NCI-H2196 (cell line): ENCODE data around the gene CYP4F11.
A peak's percentile ranks its signal among the peaks of the same experiment; 100 is the strongest.
"Not testable (repeated sequence)": the region's sequence is repeated elsewhere in the genome, so short reads cannot be mapped to it uniquely, and the experiment has no call there.

Experiments
- DNase-seq: peaks from one replicate; lab custom pipeline; 2025; ENCODE audit not compliant: unreplicated experiment; lab: John Stamatoyannopoulos, UW

CYP4F11 gene, protein sequence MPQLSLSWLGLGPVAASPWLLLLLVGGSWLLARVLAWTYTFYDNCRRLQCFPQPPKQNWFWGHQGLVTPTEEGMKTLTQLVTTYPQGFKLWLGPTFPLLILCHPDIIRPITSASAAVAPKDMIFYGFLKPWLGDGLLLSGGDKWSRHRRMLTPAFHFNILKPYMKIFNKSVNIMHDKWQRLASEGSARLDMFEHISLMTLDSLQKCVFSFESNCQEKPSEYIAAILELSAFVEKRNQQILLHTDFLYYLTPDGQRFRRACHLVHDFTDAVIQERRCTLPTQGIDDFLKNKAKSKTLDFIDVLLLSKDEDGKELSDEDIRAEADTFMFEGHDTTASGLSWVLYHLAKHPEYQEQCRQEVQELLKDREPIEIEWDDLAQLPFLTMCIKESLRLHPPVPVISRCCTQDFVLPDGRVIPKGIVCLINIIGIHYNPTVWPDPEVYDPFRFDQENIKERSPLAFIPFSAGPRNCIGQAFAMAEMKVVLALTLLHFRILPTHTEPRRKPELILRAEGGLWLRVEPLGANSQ

GRCh38 chr19:15934332-15935078 lies at the start of gene CYP4F11:
Gene CYP4F11, minus strand, starts transcription at chr19:15934529. Its CDS starts 121 bp downstream, at chr19:15934408.
- peak; percentile 93 for DNase-seq

DNA sequence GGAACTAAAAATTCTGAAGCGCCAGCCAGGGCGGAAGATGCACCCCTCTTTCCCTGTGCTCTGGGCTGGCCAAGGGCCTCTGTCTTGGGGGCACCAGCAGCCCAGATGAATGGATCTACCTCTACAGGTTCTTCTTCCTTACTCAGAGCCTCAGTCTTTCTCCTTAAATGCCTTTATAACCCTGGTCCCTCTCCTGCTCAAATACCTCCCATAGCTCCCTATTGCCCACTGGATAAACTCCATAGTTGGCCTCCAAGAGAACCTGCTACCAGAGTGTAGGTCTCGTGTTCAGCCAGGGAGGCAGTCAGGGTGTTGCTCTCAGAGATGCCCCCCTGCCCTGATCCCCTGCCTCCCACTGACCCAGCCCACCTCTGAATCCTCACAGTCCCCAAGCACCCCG lies 45.0 kb upstream of the CYP4F11 start:
- no peak for DNase-seq

DNA sequence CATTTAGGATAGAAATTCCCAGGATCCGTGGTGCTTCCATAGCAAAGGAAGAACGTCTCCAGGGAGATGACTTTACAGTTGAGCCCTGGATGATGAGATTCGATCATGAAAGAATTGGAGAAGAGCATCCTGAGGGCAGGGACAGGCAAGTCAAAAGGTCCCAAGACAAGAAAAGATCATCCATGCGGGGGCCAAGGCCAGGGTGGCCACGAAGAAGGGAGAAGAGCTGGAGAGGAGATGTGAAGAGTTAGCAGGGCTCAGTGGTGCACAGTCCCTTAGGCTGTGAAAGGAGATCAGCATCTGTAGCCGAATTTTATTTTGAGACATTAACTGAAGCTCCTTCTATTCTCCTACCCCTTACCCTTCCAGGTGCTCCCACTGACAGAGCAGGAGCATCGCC lies 43.4 kb upstream of the CYP4F11 start:
- DNase-seq, result no peak

DNA sequence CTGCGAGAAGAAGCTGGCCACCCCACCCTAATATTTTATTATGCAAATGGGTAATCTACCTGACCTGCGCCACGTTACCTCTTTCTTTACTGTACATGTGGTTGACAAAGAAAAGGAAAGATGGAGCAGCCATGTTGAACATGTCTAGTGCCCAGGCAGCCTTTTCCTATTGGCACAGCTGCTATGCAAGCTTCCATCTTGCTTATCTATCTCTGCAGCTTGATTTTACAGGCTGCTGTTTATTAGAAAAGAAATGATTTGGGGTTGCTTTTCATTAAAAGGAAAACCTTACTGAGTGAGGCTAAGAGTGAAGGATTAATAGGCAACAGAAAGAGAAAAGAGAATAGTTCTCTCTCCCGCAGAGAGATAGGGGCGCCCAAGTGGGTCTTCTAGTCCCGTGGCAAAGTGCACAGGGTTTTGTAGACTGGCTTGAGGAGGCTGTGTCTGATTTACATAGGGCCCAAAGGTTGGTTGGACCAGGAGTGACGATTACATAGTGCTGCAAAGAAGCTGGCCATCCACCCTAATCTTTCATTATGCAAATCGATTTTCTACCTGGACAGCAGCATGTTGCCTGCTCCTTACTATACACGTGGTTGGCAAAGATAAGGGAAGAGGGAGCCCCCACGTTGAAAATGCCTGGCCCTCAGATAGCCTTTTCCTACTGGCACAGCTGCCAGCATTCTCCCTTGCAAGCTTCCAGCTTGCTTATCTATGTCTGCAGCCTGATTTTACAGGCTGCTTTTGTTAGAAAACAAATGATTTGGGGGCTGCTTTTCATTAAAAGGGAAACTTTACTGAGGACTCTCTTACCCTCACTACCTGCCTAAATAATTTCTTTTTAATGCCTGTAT lies 42.7 kb upstream of the CYP4F11 start:
- no peak for DNase-seq

DNA sequence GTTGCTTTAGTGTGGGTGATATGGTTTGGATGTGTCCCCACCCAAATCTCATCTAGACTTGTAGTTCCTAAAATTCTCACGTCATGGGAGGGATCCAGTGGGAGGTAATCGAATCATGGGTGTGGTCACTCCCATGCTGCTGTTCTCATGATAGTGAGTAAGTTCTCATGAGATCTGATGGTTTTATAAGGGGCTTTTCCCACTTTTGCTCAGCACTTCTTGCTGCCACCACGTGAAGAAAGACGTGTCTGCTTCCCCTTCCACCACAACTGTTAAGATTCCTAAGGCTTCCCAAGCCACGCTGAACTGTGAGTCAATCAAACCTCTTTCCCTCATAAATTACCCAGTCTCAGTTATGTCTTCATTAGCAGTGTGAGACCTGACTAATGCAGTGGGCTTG lies 40.5 kb upstream of the CYP4F11 start:
- DNase-seq, result no peak

GRCh38 chr19:15972043-15972442 lies 37.7 kb upstream of the CYP4F11 start:
- not testable (repeated sequence) for DNase-seq

DNA sequence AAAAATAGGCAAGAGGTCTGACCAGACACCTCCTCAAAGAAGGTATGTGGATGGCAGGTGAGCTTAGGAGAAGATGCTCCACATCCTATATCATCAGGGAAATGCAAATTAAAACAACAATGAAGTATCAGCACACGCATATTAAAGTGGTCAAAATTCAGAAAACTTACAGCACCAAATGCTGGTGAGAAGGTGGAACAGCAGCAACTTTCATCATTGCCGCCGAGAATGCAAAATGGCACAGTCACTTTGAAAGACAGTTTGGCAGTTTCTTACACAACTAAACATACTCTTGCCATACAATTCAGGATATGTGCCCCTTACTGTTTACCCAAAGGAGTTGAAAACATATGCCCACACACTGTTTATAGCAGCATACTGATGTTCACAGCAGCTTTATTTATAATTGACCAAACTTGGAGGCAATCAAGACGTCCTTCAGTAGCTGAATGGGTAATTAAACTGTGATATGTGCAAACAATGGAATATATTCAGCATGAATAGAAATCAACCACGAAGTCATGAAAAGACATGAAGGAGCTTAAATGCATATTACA lies 37.0 kb upstream of the CYP4F11 start:
- DNase-seq, result no peak

- DNase-seq, result no peak
These were observed 29.9 kb upstream of the CYP4F11 start for GRCh38 chr19:15964231-15964630.

DNA sequence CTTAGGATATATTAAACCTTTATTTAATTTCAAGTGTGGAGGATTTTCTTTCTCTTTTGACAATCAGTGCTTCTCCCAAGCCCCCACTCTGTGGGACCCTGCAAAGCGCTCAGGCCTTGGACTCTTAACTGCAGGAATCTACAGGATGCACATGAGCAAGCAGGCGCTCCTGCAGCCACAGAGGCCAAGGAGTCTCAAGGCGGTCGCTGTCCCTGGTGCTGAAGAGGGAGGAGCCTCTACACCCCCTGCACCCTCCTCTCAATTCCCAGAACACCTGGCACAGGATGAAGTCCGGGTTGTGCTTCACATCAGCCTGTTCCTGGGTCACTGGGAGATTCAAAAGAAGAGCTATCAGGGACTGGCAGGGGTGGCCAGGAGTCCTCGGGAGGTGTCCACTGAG lies 28.0 kb upstream of the CYP4F11 start:
- no peak for DNase-seq

DNA sequence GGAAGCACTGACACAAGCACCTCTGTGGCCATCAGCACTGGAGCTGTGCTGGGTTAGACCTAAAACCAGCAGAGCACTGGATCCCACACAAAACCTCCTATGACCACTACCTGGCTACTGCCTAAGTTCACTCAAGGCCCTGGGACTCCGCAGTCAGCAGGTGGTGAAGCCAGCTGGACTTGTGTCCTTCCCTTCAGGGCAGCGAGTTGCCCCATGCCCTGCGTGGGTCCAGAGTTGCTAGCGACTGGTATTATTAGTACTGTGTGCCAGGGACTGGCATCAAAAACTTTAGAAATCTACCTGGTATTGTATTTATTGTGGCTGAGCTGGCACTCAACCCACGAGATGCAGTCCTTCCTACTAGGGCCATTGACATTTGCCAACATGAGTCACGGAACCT lies 20.5 kb upstream of the CYP4F11 start:
- DNase-seq, result no peak

- DNase-seq, result no peak
These were observed 14.1 kb upstream of the CYP4F11 start, which contains the start of gene OR10H4 for GRCh38 chr19:15948223-15949058. Gene OR10H4, plus strand, starts transcription at chr19:15949008. Its CDS starts 0 bp downstream, at chr19:15949008.

GRCh38 chr19:15945301-15945700 lies 11.0 kb upstream of the CYP4F11 start:
- DNase-seq, result no peak

DNA sequence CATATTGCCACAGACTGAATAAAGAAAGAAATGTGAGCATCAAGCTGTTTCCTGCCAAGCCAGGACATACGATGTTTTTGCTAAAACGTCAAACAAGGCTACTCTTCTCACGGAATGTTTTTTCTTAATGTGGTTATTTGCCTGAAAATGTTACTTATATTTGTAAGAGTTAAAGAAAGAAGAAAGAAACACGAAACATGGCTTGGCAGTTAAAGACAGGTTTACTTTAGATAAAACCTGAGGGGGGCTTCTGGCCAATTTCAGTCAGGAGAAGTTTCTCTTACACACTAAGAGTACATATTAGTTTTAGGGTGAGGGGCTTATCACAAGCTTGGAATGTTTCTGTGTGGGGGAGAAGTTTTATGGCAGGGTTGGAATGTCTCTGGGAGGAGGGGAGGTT lies 10.1 kb upstream of the CYP4F11 start:
- DNase-seq, result no peak

DNA sequence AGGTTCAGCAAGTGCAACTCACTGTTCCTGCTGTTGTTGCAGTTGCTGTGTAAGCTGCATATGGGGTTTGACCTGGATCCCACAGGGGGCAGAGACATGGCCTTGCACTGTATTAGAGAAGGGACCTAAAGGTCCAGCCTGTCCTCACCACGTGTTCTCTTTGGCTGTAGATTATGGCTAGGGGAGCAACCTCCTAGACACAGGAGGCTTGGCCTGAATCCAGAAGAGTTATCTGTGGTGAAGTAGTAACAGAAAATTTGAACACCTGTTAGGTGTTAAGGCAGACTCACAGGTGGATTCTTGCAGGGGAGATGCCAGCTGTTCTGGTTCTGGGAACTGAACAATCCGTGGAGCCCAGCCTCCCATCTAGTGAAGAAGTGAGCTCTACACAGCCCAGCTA lies 3.4 kb upstream of the CYP4F11 start:
- DNase-seq, result no peak

GRCh38 chr19:15936950-15937349 lies 2.6 kb upstream of the CYP4F11 start:
- no peak for DNase-seq

- DNase-seq, result no peak
These were observed 1.8 kb upstream of the CYP4F11 start for GRCh38 chr19:15936173-15936572.

DNA sequence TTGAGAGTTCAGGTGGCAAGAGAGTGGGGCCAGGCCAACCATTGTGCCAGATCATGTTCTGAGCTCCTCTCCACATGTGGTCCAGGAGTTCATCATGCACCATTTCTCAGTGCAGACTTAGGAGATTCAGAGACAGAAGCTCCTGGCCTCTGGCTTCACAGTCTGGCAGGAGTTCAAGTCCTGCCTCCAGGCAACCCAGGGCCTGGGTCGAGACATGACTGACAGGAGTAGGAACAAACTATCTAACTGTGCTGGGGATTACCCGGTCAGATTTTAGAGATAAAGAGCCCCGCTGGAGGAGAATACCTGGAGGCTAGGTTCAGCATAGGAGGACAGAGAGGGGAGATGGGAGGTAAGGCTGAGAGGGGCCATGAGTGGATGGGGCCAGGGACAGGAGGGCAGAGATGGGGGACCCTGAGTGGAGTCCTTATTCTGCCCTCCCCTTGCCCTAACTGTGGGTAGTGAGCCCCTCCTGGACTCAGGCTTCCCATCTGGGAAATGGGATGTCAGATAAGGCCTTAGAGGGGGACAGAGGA lies 906 bp upstream of the CYP4F11 start:
- DNase-seq, result peak; percentile 76

GRCh38 chr19:15933761-15934331 lies 483 bp downstream of the CYP4F11 start:
- DNase-seq, result not testable (repeated sequence)

DNA sequence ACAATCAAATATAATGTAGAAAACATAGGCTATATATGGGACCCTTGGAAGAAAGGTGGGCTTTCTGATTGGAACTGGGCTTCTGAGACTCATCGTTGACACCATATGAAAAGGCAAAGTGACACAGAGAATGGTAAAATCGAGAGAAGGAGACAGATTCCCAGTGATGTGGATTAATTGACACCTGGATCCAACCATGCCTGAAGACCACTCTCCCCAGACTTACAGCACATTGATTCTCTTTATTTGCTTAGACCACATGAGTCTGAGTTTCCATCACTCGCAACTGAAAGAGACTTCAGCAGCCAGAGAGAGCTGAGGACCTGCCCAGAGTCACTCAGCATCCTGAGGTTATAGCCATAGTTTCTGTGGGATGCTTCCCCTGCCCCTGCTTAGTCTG lies 6.0 kb downstream of the CYP4F11 start:
- DNase-seq, result no peak
